ENCODE measurements around the gene CDH13. TPM values are rescaled to one million over a fixed set of nuclear protein-coding genes. Genes with fewer than 3 reads are reported as not detected.
A peak's percentile ranks its signal among the peaks of the same experiment; 100 is the strongest.

The CDH13 gene
- total RNA-seq, 4 donors from 2014 or later = 2.0 to 6.6 (median 4.1) TPM; not detected in 1

- TF ChIP-seq POLR2A (IDR thresholded peaks at IDR 0.05) (no peak), CTCF (IDR thresholded peaks at IDR 0.05) (no peak)
- DNase-seq = no peak
- no peak overlapping the region for H3K4me3 ChIP-seq
Observed at GRCh38 chr16:83338941-83339340, 712.2 kb downstream of the CDH13 start.

GRCh38 chr16:83343935-83344366 is 717.2 kb downstream of the CDH13 start:
- no peak for TF ChIP-seq POLR2A (IDR thresholded peaks at IDR 0.05)
- Histone ChIP-seq H3K9me3 (no peaks in the 10 kb centered on the region), H3K27me3 (no peaks in the 10 kb centered on the region), H3K27ac (peak overlapping the region in 1 of 4 donors; percentile 2), H3K36me3 (no peaks in the 10 kb centered on the region), H3K4me1 (no peaks in the 10 kb centered on the region), H3K4me3 (no peak overlapping the region)
- no peak for DNase-seq

More at GRCh38 chr16:83338941-83339340, 712.2 kb downstream of the CDH13 start:
- Histone ChIP-seq H3K36me3 (no peaks in the 10 kb centered on the region), H3K9me3 (no peaks in the 10 kb centered on the region), H3K27me3 (no peaks in the 10 kb centered on the region), H3K27ac (no peak overlapping the region), H3K4me1 (no peaks in the 10 kb centered on the region)

- H3K27ac ChIP-seq = no peak overlapping the region
- H3K9me3 ChIP-seq = no peaks in the 10 kb centered on the region
- H3K4me3 ChIP-seq = no peak overlapping the region
- no peak for DNase-seq
- TF ChIP-seq POLR2A (IDR thresholded peaks at IDR 0.05) = no peak
- no peak for TF ChIP-seq CTCF (IDR thresholded peaks at IDR 0.05)
- no peaks in the 10 kb centered on the region for H3K27me3 ChIP-seq
- H3K4me1 ChIP-seq = no peaks in the 10 kb centered on the region
- no peaks in the 10 kb centered on the region for H3K36me3 ChIP-seq
Observed at GRCh38 chr16:83345846-83346640, 719.3 kb downstream of the CDH13 start.

GRCh38 chr16:83348991-83349390 is 722.2 kb downstream of the CDH13 start:
- H3K36me3 ChIP-seq = no peaks in the 10 kb centered on the region
- H3K9me3 ChIP-seq = no peaks in the 10 kb centered on the region
- DNase-seq = no peak
- no peaks in the 10 kb centered on the region for H3K27me3 ChIP-seq
- H3K4me3 ChIP-seq = no peak overlapping the region
- TF ChIP-seq CTCF (IDR thresholded peaks at IDR 0.05) (no peak), POLR2A (IDR thresholded peaks at IDR 0.05) (no peak)
- no peak overlapping the region for H3K27ac ChIP-seq
- H3K4me1 ChIP-seq = no peaks in the 10 kb centered on the region

- H3K4me3 ChIP-seq = no peak overlapping the region
- H3K4me1 ChIP-seq = no peaks in the 10 kb centered on the region
- H3K27ac ChIP-seq = no peak overlapping the region
- H3K27me3 ChIP-seq = no peaks in the 10 kb centered on the region
- TF ChIP-seq CTCF (IDR thresholded peaks at IDR 0.05) = no peak
- TF ChIP-seq POLR2A (IDR thresholded peaks at IDR 0.05) = no peak
- H3K36me3 ChIP-seq = no peaks in the 10 kb centered on the region
- DNase-seq = no peak
- no peaks in the 10 kb centered on the region for H3K9me3 ChIP-seq
Observed at GRCh38 chr16:83350481-83350880, 723.7 kb downstream of the CDH13 start.

- TF ChIP-seq POLR2A (IDR thresholded peaks at IDR 0.05) = no peak
- TF ChIP-seq CTCF (IDR thresholded peaks at IDR 0.05) = no peak
- DNase-seq = no peak
- H3K9me3 ChIP-seq = no peaks in the 10 kb centered on the region
- no peak overlapping the region for H3K4me3 ChIP-seq
- H3K27ac ChIP-seq = no peak overlapping the region
- no peaks in the 10 kb centered on the region for H3K27me3 ChIP-seq
- H3K36me3 ChIP-seq = no peaks in the 10 kb centered on the region
- H3K4me1 ChIP-seq = no peaks in the 10 kb centered on the region
Observed at GRCh38 chr16:83351846-83352245, 725.1 kb downstream of the CDH13 start.

Measured in Peyer's patch (tissue), 4 donors.